Liver (tissue), 9 donors: ENCODE results near the gene SLC12A2. TPM values are rescaled to one million over a fixed set of nuclear protein-coding genes. Genes with fewer than 3 reads are reported as not detected.

Experiments used
- DNase-seq: peaks from one replicate; pipeline ENCODE4 v3.0.0-alpha.2; 2017; ENCODE audit warnings: low spot score
- H3K27ac ChIP-seq, 2 donors: one replicate each; pipeline ENCODE4 v1.7.0; 2013; ENCODE audit warnings: inconsistent platforms in 2 of 2, low read length in 2 of 2, control low read depth in 1 of 2, low read depth in 1 of 2, mild to moderate bottlenecking in 1 of 2
- H3K27me3 ChIP-seq, 4 donors: one replicate each; pipeline versions ENCODE4 v1.6.1 to v1.7.0; 2013; ENCODE audit warnings: low read length in 3 of 4, inconsistent platforms in 1 of 4, mild to moderate bottlenecking in 1 of 4, moderate library complexity in 1 of 4; ENCODE audit not compliant: control insufficient read depth in 4 of 4, insufficient read depth in 4 of 4
- H3K36me3 ChIP-seq, 4 donors: one replicate each; pipeline versions ENCODE4 v1.6.1 to v1.7.0; 2013; ENCODE audit warnings: low read length in 3 of 4, mild to moderate bottlenecking in 3 of 4, low read depth in 1 of 4, moderate library complexity in 1 of 4; ENCODE audit not compliant: control insufficient read depth in 4 of 4, insufficient read depth in 3 of 4
- H3K4me1 ChIP-seq, 4 donors: one replicate each; pipeline versions ENCODE4 v1.6.1 to v1.7.0; 2013; ENCODE audit warnings: low read length in 3 of 4, mild to moderate bottlenecking in 3 of 4, moderate library complexity in 1 of 4; ENCODE audit not compliant: control insufficient read depth in 4 of 4, insufficient read depth in 4 of 4
- H3K4me3 ChIP-seq, 3 donors: one replicate each; pipeline versions ENCODE4 v1.6.1 to v1.7.0; 2013; ENCODE audit warnings: low read length in 3 of 3, control low read depth in 1 of 3, low read depth in 1 of 3, mild to moderate bottlenecking in 1 of 3
- H3K9ac ChIP-seq, 2 donors: one replicate each; pipeline ENCODE4 v1.7.0; 2013; ENCODE audit warnings: low read length in 2 of 2, mild to moderate bottlenecking in 2 of 2, moderate library complexity in 2 of 2, control low read depth in 1 of 2, low read depth in 1 of 2
- H3K9me3 ChIP-seq, 4 donors: one replicate each; pipeline versions ENCODE4 v1.6.1 to v1.7.0; 2013; ENCODE audit warnings: low read length in 3 of 4; ENCODE audit not compliant: control insufficient read depth in 4 of 4
- EGR1 ChIP-seq, 2 donors: IDR thresholded peaks; 2 replicates each; pipeline ENCODE4 v1.6.1; 2016 to 2018; ENCODE audit warnings: antibody characterized with exemption in 2 of 2, low read depth in 2 of 2
- FOXA1 ChIP-seq: IDR thresholded peaks from 2 replicates; pipeline ENCODE4 v1.6.1; 2016; ENCODE audit warnings: antibody characterized with exemption
- FOXA2 ChIP-seq: IDR thresholded peaks from 2 replicates; pipeline ENCODE4 v1.6.1; 2016; ENCODE audit warnings: antibody characterized with exemption
- GABPA ChIP-seq, 2 donors: IDR thresholded peaks in 1 of 2; conservative IDR thresholded peaks in 1 of 2; 2 replicates each; pipeline ENCODE4 v1.6.1; 2016; ENCODE audit warnings: antibody characterized with exemption in 2 of 2, mild to moderate bottlenecking in 1 of 2, moderate library complexity in 1 of 2
- HNF4A ChIP-seq, 2 donors: conservative IDR thresholded peaks; 2 replicates each; pipeline ENCODE4 v1.6.1; 2016; ENCODE audit warnings: antibody characterized with exemption in 2 of 2, mild to moderate bottlenecking in 2 of 2
- HNF4G ChIP-seq: IDR thresholded peaks from 2 replicates; pipeline ENCODE4 v1.6.1; 2016; ENCODE audit warnings: antibody characterized with exemption
- JUND ChIP-seq, 2 donors: IDR thresholded peaks; 2 replicates each; pipeline ENCODE4 v1.6.1; 2016; ENCODE audit warnings: antibody characterized with exemption in 2 of 2
- NR2F2 ChIP-seq: IDR thresholded peaks from 2 replicates; pipeline ENCODE4 v1.6.1; 2016; ENCODE audit warnings: antibody characterized with exemption
- RAD21 ChIP-seq, 2 donors: IDR thresholded peaks; 2 replicates each; pipeline ENCODE4 v1.6.1; 2016; ENCODE audit warnings: antibody characterized with exemption in 2 of 2, mild to moderate bottlenecking in 2 of 2
- REST ChIP-seq: IDR thresholded peaks from 2 replicates; pipeline ENCODE4 v1.6.1; 2016; ENCODE audit warnings: antibody characterized with exemption, mild to moderate bottlenecking
- RXRA ChIP-seq, 2 donors: IDR thresholded peaks; 2 replicates each; pipeline ENCODE4 v1.6.1; 2017 to 2018; ENCODE audit warnings: antibody characterized with exemption in 2 of 2, mild to moderate bottlenecking in 1 of 2
- SP1 ChIP-seq: IDR thresholded peaks from 2 replicates; pipeline ENCODE4 v1.6.1; 2018; ENCODE audit warnings: antibody characterized with exemption, mild to moderate bottlenecking
- TAF1 ChIP-seq: conservative IDR thresholded peaks from 2 replicates; pipeline ENCODE4 v1.6.1; 2016; ENCODE audit warnings: antibody characterized with exemption, mild to moderate bottlenecking
- WGBS: extraction: QIAGEN DNeasy Blood & Tissue Kit; methylation state at CpG from one replicate; pipeline ENCODE4 v1.1.7; 2013; 5-methylcytosine and 5-hydroxymethylcytosine counted together
- polyA plus RNA-seq, 2 donors: library from polyadenylated mRNA; stranded (reverse) in 1 of 2; unstranded in 1 of 2; fragments of 200-250 nt in 1 of 2; fragments of >200 nt in 1 of 2; fragmentation: Nextera tagmentation in 1 of 2; extraction: Ambion mirVana in 1 of 2; gene quantifications; one replicate each; pipeline versions ENCODE4 v1.2.1 to v1.2.3, GENCODE V29; 2013 to 2015
- total RNA-seq, 2 donors: library from RNA; depleted of rRNA; stranded (reverse); fragments of >200 nt; gene quantifications; one replicate each; pipeline ENCODE4 v1.2.3, GENCODE V29; 2014
- donor health status: healthy.
- donor health status: healthy.
- donor health status: healthy.
- donor health status: healthy.
- donor health status: healthy.

SLC12A2 gene
- total and polyA plus RNA-seq, 4 donors = 2.5 to 10.9 (median 5.7) TPM

DNA sequence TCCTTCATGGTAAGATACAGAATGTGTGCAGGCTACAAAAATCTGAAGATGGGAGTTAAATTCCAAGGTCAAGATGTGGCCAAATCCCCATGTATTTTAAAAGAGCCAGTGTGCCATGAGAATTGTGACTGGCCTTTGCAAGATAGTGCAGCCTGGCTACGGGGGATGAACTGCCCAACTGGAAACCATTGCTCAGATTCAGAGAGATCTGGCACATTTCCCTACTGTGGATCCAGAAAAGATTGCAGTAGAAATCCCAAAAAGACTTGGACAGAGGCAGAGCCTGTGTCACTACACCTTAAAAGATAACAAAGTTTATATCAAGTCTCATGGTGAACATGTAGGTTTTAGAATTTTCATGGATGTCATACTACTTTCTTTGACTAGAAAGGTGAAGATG, 26.2 kb downstream of the SLC12A2 start:
- H3K27me3 ChIP-seq = no peaks in the 10 kb centered on the region
- H3K4me1 ChIP-seq = no peaks in the 10 kb centered on the region
- no peak overlapping the region for H3K9ac ChIP-seq
- H3K9me3 ChIP-seq = no peaks in the 10 kb centered on the region
- no peak overlapping the region for H3K27ac ChIP-seq
- WGBS = 97% methylated on average over 1 of the region's 1 CpG
- DNase-seq = no peak
- H3K4me3 ChIP-seq = no peak overlapping the region
- H3K36me3 ChIP-seq = peaks cover 0 to 5% (median under 1%) of the 10 kb centered on the region in 4 donors
- TF ChIP-seq FOXA1 (no peak), RAD21 (IDR thresholded peaks at IDR 0.05) (no peak), TAF1 (no peak), FOXA2 (no peak)

- H3K9ac ChIP-seq = no peak overlapping the region
- 80% methylated on average over 2 of the region's 2 CpGs for WGBS
- no peaks in the 10 kb centered on the region for H3K4me1 ChIP-seq
- TF ChIP-seq SP1 = no peak
- TF ChIP-seq HNF4G = no peak
- TF ChIP-seq FOXA2 = no peak
- TF ChIP-seq NR2F2 = no peak
- TF ChIP-seq GABPA (IDR thresholded peaks at IDR 0.05 in 1 of 2, conservative IDR thresholded peaks at IDR 0.05 in 1 of 2) = no peak
- no peak for TF ChIP-seq HNF4A (conservative IDR thresholded peaks at IDR 0.05)
- H3K4me3 ChIP-seq = no peak overlapping the region
- H3K27ac ChIP-seq = no peak overlapping the region
- H3K27me3 ChIP-seq = no peaks in the 10 kb centered on the region
- H3K9me3 ChIP-seq = no peaks in the 10 kb centered on the region
- peaks cover 0 to 7% (median 5%) of the 10 kb centered on the region in 4 donors for H3K36me3 ChIP-seq
- DNase-seq = no peak
Observed at GRCh38 chr5:128111818-128112448, 28.4 kb downstream of the SLC12A2 start.

DNA sequence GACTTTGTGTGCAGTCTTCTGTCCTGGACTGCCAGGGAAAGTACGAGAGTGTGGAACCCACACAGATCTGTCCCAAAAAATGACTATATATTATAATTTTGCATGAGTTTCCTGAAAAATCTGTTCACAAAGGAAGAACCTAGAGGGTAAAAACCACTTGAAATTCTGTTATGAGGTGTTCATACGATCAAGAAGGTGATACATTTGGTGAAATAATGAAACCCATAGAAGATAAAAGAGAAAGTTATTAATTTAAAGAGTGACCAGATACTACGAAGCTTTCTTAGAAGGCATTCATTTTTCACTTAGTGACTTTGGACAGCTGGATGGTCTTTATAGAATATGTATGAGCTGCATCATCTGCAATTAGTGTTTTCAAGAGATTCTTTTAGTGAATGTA, 32.9 kb downstream of the SLC12A2 start:
- Histone ChIP-seq H3K4me3 (no peak overlapping the region), H3K27me3 (no peaks in the 10 kb centered on the region), H3K9ac (no peak overlapping the region), H3K36me3 (peaks cover 0 to 8% (median 5%) of the 10 kb centered on the region in 4 donors), H3K9me3 (peaks cover 0 to 4% (median 0%) of the 10 kb centered on the region in 4 donors), H3K4me1 (no peaks in the 10 kb centered on the region), H3K27ac (no peak overlapping the region)
- 93% methylated on average over 3 of the region's 3 CpGs for WGBS
- DNase-seq = no peak
- no peak for TF ChIP-seq HNF4A (conservative IDR thresholded peaks at IDR 0.05)
- TF ChIP-seq FOXA2 = no peak
- no peak for TF ChIP-seq RAD21 (IDR thresholded peaks at IDR 0.05)
- no peak for TF ChIP-seq REST

DNA sequence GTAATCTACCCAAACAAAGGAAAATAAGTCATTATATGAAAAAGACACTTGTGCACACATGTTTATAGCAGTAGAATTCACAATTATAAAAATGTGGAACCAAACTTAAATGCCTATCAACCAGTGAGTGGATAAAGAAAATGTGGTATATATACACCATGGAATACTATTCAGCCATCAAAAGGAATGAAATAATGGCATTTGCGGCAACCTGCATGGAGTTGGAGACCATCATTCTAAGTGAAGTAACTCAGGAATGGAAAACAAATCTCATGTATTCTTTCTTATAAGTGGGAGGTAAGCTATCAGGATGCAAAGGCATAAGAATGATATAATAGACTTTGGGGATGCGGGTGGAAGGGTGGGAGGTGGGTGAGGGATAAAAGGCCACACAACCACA, 34.6 kb downstream of the SLC12A2 start:
- no peak overlapping the region for H3K27ac ChIP-seq
- no peaks in the 10 kb centered on the region for H3K27me3 ChIP-seq
- DNase-seq = no peak
- TF ChIP-seq RXRA (IDR thresholded peaks at IDR 0.05) (no peak), JUND (IDR thresholded peaks at IDR 0.05) (no peak), GABPA (IDR thresholded peaks at IDR 0.05 in 1 of 2, conservative IDR thresholded peaks at IDR 0.05 in 1 of 2) (no peak), EGR1 (IDR thresholded peaks at IDR 0.05; ENCODE audit: low read depth in 2 of 2) (no peak), FOXA2 (no peak)
- WGBS = 98% methylated on average over 2 of the region's 2 CpGs
- peaks cover 0 to 4% (median 0%) of the 10 kb centered on the region in 4 donors for H3K9me3 ChIP-seq
- peaks cover 0 to 8% (median 5%) of the 10 kb centered on the region in 4 donors for H3K36me3 ChIP-seq
- H3K4me3 ChIP-seq = no peak overlapping the region
- H3K9ac ChIP-seq = no peak overlapping the region
- H3K4me1 ChIP-seq = no peaks in the 10 kb centered on the region
